Non-pigmented ciliary epithelial cell (primary cell): ENCODE measurements around the gene DNAJA3.

Experiments used
- DNase-seq: peaks from one replicate; pipeline ENCODE4 v3.0.0-alpha.2; 2010; ENCODE audit warnings: low read depth

The DNAJA3 gene

GRCh38 chr16:4425378-4426020 lies at the start of gene DNAJA3:
DNAJA3 (plus strand) TSS chr16:4425868; CDS start chr16:4425882, 14 bp downstream.
- peak; percentile 84 for DNase-seq

GRCh38 chr16:4376126-4376892 lies 49.4 kb upstream of the DNAJA3 start:
- no peak for DNase-seq

- DNase-seq, result no peak
Observed at GRCh38 chr16:4376893-4377572, 48.6 kb upstream of the DNAJA3 start.

- no peak for DNase-seq
Observed at GRCh38 chr16:4377573-4378154, 48.0 kb upstream of the DNAJA3 start.

GRCh38 chr16:4378161-4378666 lies 47.5 kb upstream of the DNAJA3 start:
- DNase-seq, result no peak

GRCh38 chr16:4378999-4379690 lies 46.5 kb upstream of the DNAJA3 start:
- DNase-seq, result no peak

GRCh38 chr16:4380119-4381063 lies 45.3 kb upstream of the DNAJA3 start:
- DNase-seq, result no peak

GRCh38 chr16:4381072-4381934 lies 44.4 kb upstream of the DNAJA3 start:
- no peak for DNase-seq

GRCh38 chr16:4381935-4382794 lies 43.5 kb upstream of the DNAJA3 start:
- DNase-seq, result no peak

- no peak for DNase-seq
Observed at GRCh38 chr16:4382795-4383357, 42.8 kb upstream of the DNAJA3 start.

GRCh38 chr16:4383591-4384444 lies 41.9 kb upstream of the DNAJA3 start:
- DNase-seq, result no peak

GRCh38 chr16:4384509-4384942 lies 41.1 kb upstream of the DNAJA3 start:
- no peak for DNase-seq

GRCh38 chr16:4385066-4385788 lies 40.4 kb upstream of the DNAJA3 start:
- no peak for DNase-seq

- DNase-seq, result no peak
Observed at GRCh38 chr16:4385789-4386450, 39.7 kb upstream of the DNAJA3 start.

- DNase-seq, result no peak
Observed at GRCh38 chr16:4386451-4386805, 39.2 kb upstream of the DNAJA3 start.

- no peak for DNase-seq
Observed at GRCh38 chr16:4386951-4387565, 38.6 kb upstream of the DNAJA3 start.
